ENCODE data around the gene CYTH4.
A peak's percentile ranks its signal among the peaks of the same experiment; 100 is the strongest.
"Not testable (repeated sequence)": the region's sequence is repeated elsewhere in the genome, so short reads cannot be mapped to it uniquely, and the experiment has no call there.

CYTH4 gene

GRCh38 chr22:37311761-37312312 is 29.5 kb downstream of the CYTH4 start:
- DNase-seq: no peak

DNA sequence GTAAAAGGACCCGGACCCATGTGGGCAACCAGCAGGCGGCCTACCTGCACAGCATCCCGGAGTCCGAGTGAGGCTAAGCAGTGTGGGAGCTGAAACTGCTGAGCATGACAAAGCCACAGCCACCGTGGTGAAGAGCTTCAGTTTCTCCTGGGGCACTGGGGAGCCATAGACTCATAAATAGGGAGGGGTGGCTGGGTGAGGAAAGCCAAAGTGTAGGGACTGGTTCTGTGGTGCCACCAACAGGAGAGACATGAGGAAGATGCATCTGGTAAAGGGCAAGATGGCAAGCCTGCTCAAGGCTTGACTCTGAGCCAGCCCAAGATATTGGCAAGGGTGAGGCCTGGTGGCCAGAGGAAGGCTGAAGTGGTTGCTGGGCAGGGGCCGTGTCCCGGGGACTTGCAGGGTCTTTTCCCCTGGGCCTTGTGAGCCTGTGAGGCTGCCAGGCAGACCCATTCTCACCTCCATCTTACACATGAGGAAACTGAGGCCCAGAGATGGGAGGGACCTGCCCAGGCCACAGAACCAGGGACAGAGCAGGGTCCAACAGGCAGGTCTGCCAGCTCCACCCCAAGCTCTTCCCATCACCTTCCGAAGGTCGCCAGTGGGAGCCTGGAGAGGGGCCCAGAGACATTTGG is 30.4 kb downstream of the CYTH4 start:
- no peak for DNase-seq

DNA sequence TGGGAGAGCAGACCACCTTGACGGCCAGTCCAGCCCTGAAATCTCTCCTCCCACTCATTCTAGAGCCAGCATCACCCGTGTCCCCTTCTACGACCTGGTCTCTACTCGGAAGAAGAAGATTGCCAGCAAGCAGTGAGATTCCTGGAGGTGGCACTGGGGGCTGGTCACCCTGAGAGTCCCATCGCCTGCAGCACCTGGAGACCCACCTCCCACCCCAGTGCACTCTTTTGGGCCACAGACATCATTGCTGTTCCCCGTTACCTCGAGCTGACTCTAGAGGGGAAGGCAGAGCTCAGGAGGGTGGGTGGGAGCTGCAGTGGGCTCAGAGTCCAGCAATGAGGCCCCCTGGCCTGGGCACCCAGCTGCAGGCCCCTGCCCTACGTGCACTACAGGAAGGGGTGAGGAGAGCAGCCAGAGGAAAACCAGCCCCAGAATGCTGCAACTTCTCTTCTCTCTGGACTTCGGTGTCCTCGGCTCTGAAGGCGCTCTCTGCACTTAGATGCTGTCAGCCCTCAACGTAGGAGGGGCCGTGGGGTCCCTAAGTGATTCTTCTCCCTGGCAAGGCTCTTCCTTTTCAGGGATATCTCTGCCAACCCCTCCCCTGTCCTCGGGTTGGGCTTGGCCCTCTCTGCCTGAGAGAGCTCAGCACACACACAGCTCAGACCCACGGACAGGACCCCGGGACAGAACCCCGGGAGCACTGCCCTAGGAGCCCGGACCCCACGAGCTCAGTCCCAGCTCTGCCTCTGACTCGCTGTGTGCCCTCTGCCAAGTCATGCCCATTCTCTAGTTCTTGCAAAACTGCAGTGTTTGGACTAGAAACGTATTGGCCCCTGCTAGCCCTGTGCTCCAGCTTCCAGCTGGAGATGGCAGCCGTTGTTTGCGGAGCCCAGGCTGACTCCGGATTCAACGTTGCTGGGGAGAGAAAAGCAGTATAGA is 31.3 kb downstream of the CYTH4 start:
- no peak for DNase-seq

DNA sequence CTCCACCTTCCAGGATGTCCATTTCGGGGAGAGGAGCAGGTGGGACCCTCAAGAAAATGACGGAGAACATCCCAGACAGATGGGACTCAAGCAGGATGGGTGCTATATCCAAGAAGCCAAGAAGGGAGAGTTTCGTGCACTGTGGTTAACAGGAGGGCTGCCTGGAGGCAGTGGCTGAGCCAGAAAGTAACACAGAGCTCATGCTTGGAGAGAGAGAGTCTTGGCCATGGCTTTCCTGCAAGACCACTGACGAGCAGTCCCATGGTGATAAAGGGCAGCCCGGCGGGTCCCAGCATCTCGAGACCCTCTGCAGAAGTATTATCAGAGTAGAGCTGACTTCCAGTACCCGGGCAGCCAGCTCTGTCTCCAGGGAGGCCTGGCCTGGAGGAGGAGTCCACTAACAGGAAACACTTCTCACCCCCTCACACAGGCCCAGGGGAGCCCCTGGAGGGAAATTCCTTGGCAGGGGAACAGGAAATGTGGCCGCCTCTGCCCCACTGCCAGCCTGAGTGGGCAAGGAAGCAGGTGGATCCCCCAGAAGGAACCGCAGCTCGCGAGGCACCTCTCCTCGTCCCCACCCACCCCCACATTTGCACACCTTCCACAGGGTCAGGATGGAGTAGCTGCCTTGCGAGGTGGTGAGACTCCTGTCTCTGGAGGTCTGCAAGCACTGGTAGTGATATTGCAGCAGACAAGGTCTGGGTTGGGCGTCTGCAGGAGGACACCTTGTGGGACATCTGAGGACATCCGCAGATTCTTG is 32.2 kb downstream of the CYTH4 start:
- no peak for DNase-seq

GRCh38 chr22:37316405-37316804 is 34.1 kb downstream of the CYTH4 start:
- DNase-seq: no peak

GRCh38 chr22:37316875-37317371 is 34.6 kb downstream of the CYTH4 start:
- peak in 1 of 2 experiments; percentile 12 for DNase-seq

DNA sequence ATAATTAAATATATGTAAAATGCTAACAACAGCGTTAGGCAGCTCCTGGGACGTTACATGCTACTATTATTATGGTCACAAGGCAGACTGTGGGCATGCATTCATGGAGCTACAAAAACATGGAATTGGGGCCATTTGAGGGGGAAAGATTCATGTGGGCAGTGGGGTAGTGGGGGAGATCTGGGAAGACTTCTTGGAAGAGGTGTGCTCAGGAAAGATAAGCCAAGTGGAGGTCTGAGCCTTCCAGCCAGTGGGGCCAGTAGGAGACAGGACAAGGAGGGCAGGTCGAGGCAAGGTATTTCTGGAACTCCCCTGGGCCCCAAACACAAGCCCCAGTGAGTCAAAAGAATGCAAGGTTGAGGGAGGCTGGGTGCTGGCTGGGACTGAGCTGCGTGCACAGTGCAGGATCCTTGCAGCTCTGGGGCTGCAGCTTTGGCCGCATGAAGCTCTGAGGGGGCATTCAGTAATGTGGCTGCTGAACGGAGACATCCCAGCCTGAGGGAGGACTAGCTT is 35.4 kb downstream of the CYTH4 start:
- no peak for DNase-seq

DNA sequence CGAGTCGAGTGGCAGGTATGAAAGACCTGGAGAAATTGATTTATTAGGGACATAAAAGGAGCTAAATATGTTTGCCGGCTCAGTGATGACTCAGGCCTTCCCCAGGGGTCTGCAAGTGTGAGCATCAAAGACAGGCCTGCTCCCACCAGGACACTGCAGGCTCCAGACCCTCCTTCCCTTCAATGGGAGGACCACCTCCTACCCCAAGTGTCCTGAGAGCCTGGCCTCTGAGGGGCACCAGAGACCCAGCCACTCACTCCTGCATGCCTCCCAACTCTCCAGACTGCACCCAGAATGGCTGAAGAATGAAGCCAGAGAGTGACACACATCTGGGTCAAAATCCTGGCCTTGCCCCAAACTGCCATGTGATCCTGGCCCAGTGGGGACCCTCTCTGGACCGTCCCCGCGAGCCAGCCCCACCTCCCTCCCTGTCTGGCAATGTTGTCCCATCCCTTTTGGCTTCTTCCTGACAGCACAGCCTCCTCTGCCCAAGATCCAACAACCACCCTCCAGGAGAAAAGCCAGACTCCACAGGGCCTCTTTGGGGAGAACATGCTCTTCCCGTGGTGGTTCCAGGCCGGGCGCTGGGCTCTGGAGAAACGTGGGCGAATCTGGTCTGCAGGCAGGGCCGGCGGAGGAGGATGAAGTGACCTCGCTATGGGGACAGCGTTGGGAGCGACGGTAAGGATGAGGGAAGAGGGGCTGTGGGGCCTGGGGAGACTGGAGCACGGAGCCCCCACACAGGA is 36.2 kb downstream of the CYTH4 start:
- DNase-seq: no peak

- no peak for DNase-seq
Observed at GRCh38 chr22:37319469-37319868, 37.2 kb downstream of the CYTH4 start.

DNA sequence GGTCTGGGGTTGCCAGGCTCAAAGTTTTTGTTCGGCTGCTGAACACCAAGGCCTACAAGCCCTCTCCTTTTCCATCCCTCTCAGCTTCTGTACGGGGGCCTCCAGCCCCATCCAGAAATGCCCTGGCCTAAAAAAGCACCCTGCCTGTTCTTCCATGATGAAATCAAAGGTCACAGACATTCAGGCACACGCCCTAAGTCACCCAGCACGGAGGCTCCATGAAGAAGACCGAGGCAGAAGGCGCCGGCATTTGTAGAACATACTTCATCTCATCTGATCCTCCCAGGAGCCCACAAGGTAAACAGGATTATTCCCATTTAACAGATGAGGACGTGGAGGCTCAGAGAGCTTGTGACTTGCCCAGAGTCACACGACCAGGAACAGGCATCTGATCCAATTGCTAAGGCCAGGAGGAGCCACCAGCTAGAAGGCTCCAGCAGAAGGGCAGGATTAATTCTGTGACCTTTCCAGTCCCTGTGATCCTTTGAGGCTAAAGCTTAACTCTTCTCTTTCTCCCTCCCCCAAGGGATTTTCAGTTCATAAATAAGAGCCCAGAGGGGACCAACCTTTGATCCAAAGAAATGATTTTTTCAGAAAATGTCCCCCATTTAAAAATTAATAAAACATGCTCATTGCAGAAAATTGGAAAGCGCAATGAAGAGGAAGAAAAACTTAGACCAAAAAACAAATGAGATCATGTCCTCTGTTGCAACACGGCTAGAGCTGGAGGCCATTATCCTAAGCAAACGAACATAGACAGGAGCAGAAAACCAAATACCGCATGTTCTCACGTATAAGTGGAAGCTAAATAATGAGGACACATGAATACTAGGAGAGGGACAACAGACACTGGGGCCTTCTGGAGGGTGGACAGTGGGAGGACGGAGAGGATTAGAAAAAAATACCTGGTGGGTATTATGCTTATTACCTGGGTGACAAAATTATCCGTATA is 38.7 kb downstream of the CYTH4 start:
- DNase-seq: no peak

GRCh38 chr22:37324340-37325038 is 42.2 kb downstream of the CYTH4 start:
- DNase-seq: no peak

DNA sequence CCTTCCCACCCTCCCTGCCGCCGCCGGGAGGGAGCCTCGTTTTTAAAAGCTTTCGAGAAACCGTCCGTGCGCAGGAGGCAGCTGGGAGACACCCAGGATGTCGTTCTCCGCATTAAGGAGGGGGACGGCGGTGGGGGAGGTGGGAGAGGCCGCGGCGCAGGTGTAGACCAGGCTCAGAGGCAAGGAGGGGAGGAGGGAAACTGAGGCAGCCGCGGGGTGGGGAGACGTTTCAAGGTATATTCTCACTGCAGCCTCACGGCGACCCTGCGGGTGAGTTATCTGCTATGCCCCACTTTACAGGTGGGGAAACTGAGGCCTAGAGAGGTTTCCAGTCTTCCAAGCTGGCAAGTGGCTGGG is 42.7 kb downstream of the CYTH4 start:
- DNase-seq: no peak

GRCh38 chr22:37326726-37327125 is 44.4 kb downstream of the CYTH4 start:
- DNase-seq: no peak

DNA sequence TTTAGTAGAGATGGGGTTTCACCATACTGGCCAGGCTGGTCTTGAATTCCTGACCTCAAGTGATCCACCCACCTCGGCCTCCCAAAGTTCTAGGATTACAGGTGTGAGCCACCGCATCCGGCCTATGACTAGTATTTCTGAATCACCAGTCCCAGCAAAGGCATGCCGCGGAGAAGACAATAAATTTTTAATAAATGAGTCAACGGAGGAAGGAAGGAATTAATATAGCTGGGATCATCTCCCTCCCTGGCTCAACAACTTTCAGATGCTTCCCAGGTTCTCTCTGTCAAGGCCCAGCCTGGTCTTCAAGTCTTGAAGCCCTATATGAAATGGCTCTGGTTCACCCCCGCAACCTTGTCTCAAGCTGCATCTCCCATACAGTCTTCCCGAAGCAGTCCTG is 45.7 kb downstream of the CYTH4 start:
- DNase-seq: no peak

- not testable (repeated sequence) for DNase-seq
Observed at GRCh38 chr22:37328538-37329237, 46.4 kb downstream of the CYTH4 start.

DNA sequence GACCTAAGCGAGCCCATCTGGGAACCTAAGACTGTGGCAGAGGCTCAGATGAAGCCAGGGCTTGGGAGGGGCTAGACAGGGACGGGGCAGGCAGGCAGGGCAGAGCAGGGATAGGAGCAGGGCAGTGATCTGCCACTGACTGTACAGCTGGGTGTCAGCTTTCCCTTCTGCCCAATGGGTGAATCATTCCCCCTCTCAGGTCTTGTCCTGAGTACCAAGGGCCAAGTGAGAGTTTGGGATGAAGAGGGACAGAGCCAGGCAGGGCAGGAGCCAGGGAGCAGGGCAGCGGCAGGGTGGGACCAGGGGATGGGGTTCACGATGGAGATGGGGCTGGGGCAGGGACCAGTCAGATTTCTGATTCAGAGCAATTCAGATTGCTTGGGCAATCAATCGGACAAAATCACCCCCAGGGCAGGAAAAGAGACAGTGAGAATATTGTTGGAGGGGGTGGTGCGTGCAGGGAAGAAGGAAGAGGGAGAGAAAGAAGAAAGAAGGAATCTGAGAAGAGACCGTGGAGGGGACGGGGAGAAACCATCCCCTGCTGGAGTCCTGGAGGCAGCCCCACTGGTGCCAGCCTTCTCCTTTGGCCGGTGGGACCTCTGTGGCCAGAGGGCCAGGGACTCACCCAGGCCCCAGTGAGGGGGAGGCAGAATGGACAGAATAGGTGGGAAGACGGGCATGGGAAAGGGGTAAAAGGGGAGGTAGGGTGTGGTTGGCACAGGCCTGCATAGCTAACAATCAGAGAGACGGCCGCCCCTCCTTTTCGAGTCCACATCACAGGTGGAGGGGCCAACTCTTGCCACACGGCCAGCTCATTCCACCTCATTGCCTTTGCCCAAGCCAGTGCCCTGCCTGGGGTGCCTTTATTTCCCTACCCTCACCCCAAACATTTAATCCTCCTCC is 47.2 kb downstream of the CYTH4 start:
- DNase-seq: no peak

DNA sequence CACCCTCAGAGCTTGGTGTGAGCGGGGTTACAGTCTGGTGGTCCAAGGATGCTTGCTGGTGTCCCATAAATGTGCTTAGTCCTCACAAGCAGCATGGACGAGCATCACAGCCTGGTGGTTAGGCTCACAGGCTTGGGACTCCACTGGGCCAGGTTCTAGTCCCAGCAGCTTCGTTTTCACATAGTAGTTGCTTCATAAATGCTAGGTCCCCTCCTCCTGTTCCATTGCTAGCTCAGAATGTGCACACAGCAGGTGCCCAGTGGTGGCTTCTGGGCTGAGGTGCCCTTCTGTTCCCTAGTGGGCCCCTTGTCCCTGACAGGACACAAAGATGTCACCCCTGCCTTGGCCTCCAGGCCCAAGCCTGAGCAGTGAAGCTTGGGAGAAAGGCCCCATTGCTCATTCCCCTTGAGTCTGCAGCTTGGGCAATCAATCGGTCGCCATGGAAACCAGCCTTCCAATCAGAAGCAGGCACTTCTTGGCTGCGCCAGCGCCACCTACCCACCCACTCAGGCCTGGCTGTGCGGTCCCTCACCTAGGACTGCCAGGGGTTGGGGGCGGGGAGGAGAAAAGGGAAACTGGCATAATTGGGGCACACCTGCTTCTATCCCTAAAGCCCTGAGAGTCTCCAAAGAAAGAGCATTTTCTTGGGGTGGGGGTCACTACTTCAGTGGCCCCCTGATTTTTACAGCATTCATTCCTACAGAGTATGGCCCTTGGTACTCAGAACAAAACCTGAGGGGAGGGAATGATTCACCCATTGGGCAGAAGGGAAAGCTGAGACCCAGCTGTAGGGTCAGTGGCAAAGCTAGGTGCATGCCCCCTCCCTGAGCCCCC is 48.1 kb downstream of the CYTH4 start:
- no peak for DNase-seq

DNA sequence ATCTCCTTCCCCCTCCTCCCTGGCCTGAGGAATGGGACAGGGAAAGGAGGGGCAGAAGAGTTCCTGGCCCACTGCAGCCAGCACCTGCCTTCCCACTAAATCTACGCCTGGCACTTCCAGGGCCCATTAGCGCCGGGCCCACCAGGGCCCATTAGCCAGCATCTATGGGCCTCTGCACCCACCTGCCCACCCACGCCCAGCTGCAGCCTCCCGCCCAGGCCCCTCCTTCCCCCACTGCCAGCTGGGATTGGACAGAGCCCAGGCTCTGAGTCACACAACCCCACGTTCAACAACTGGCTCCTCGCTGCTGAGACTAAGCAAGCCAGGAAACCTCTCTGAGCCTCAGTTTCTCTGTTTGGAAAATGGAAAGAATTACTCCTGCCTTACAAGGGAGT is 48.7 kb downstream of the CYTH4 start:
- DNase-seq: no peak
